IMR-90 (cell line): ENCODE results near the gene FIBIN. TPM values are rescaled to one million over a fixed set of nuclear protein-coding genes. Genes with fewer than 3 reads are reported as not detected.

Experiments used
- ATAC-seq: fragments of 200-7000 bp; cut with Tn5 transposase; 2 replicates; pipeline ENCODE4 v1.9.1; 2020; ENCODE audit warnings: low read depth, mild to moderate bottlenecking, moderate library complexity
- BruUV-seq: library from RNA; stranded (reverse); fragments of 400-500 nt; replicated peaks from 2 replicates; lab custom pipeline; 2021; lab: Mats Ljungman, UMichigan
- CTCF ChIA-PET: fragments of 300-600 bp; formaldehyde crosslinking; extraction: SDS; loops from one replicate; lab custom pipeline; 2021; ENCODE audit warnings: antibody characterized with exemption; lab: Yijun Ruan, JAX
- POLR2A ChIA-PET: fragments of 300-600 bp; sonication (Branson Sonifier 250); formaldehyde crosslinking; loops from one replicate; lab custom pipeline; 2022; ENCODE audit warnings: antibody characterized with exemption; ENCODE audit not compliant: unreplicated experiment; lab: Charles Lee
- DNase-seq: peaks from one replicate; pipeline ENCODE4 v3.0.0; 2013
- H2AFZ ChIP-seq: replicated peaks from 2 replicates; pipeline ENCODE3; 2013; ENCODE audit warnings: low read length, mild to moderate bottlenecking; ENCODE audit not compliant: poor library complexity
- H2AK5ac ChIP-seq: 2 replicates; pipeline ENCODE4 v1.6.1; 2013; ENCODE audit warnings: low read depth, low read length, inconsistent platforms
- H2AK9ac ChIP-seq: replicated peaks from 2 replicates; pipeline ENCODE3; 2013; ENCODE audit warnings: mild to moderate bottlenecking, low read depth, low read length, moderate library complexity; ENCODE audit not compliant: poor library complexity
- H2BK120ac ChIP-seq: 2 replicates; pipeline ENCODE4 v1.6.1; 2013; ENCODE audit warnings: low read depth, low read length, inconsistent platforms
- H2BK15ac ChIP-seq: 3 replicates; pipeline ENCODE4 v1.6.1; 2013; ENCODE audit warnings: low read depth, low read length, inconsistent platforms
- H2BK20ac ChIP-seq: 2 replicates; pipeline ENCODE4 v1.6.1; 2013; ENCODE audit warnings: low read depth, mild to moderate bottlenecking, inconsistent platforms, low read length, moderate library complexity
- H2BK5ac ChIP-seq: 2 replicates; pipeline ENCODE4 v1.6.1; 2013; ENCODE audit warnings: mild to moderate bottlenecking, low read depth, low read length, inconsistent platforms; ENCODE audit not compliant: poor library complexity, severe bottlenecking
- H3K14ac ChIP-seq: replicated peaks from 2 replicates; pipeline ENCODE4 v1.6.1; 2013; ENCODE audit warnings: low read depth, low read length, inconsistent platforms
- H3K18ac ChIP-seq: 2 replicates; pipeline ENCODE4 v1.6.1; 2013; ENCODE audit warnings: low read depth, low read length, control low read depth
- H3K23ac ChIP-seq: 2 replicates; pipeline ENCODE4 v1.6.1; 2013; ENCODE audit warnings: low read depth, low read length, inconsistent platforms
- H3K27ac ChIP-seq: 2 replicates; pipeline ENCODE4 v1.5.1; 2013; ENCODE audit warnings: mild to moderate bottlenecking, control low read depth, low read length; ENCODE audit not compliant: insufficient read depth
- H3K27me3 ChIP-seq: 2 replicates; pipeline ENCODE4 v1.6.1; 2013; ENCODE audit warnings: low read length; ENCODE audit not compliant: control insufficient read depth, insufficient read depth
- H3K36me3 ChIP-seq: 2 replicates; pipeline ENCODE4 v1.6.1; 2013; ENCODE audit warnings: low read length, mixed read lengths; ENCODE audit not compliant: control insufficient read depth, insufficient read depth
- H3K4ac ChIP-seq: 2 replicates; pipeline ENCODE4 v1.6.1; 2013; ENCODE audit warnings: low read depth, low read length, inconsistent platforms
- H3K4me1 ChIP-seq: 2 replicates; pipeline ENCODE4 v1.6.1; 2013; ENCODE audit warnings: low read length, mixed read lengths; ENCODE audit not compliant: control insufficient read depth, insufficient read depth
- H3K4me2 ChIP-seq: 2 replicates; pipeline ENCODE4 v1.6.1; 2013; ENCODE audit warnings: low read depth, mild to moderate bottlenecking, control low read depth, low read length, moderate library complexity
- H3K4me3 ChIP-seq: 2 replicates; pipeline ENCODE4 v1.5.1; 2013; ENCODE audit warnings: low read depth, mild to moderate bottlenecking, control low read depth, low read length, moderate library complexity; ENCODE audit not compliant: insufficient read depth
- H3K56ac ChIP-seq: 2 replicates; pipeline ENCODE4 v1.6.1; 2013; ENCODE audit warnings: low read length, inconsistent platforms; ENCODE audit not compliant: insufficient read depth; ENCODE audit errors: extremely low read depth
- H3K79me1 ChIP-seq, 2 experiments: 2 replicates each; pipeline ENCODE4 v1.6.1; 2013; ENCODE audit warnings: low read length in 2 of 2, inconsistent platforms in 1 of 2, low read depth in 1 of 2
- H3K9ac ChIP-seq: 2 replicates; pipeline ENCODE4 v1.6.1; 2013; ENCODE audit warnings: low read depth, low read length, control low read depth
- H3K9me1 ChIP-seq: 2 replicates; pipeline ENCODE4 v1.6.1; 2013; ENCODE audit warnings: low read length, inconsistent platforms; ENCODE audit not compliant: insufficient read depth
- H3K9me3 ChIP-seq: 2 replicates; pipeline ENCODE4 v1.6.1; 2013; ENCODE audit warnings: low read length; ENCODE audit not compliant: control insufficient read depth, insufficient read depth
- H4K20me1 ChIP-seq: 2 replicates; pipeline ENCODE4 v1.6.1; 2013; ENCODE audit warnings: low read length, inconsistent platforms; ENCODE audit not compliant: insufficient read depth
- H4K5ac ChIP-seq: 2 replicates; pipeline ENCODE4 v1.6.1; 2013; ENCODE audit warnings: mild to moderate bottlenecking, low read depth, low read length, control low read depth
- H4K8ac ChIP-seq, 2 experiments: 2 replicates each; pipeline ENCODE4 v1.6.1; 2013; ENCODE audit warnings: low read depth in 2 of 2, low read length in 2 of 2, control low read depth in 1 of 2, inconsistent platforms in 1 of 2
- H4K91ac ChIP-seq: 2 replicates; pipeline ENCODE4 v1.6.1; 2013; ENCODE audit warnings: low read depth, low read length, inconsistent platforms; ENCODE audit not compliant: insufficient read depth
- BHLHE40 ChIP-seq: fragments of 150-350 bp; IDR thresholded peaks from 2 replicates; pipeline ENCODE4 v1.6.1; 2016; ENCODE audit warnings: mild to moderate bottlenecking, low read depth, low read length
- CHD1 ChIP-seq: IDR thresholded peaks from 2 replicates; pipeline ENCODE4 v1.6.1; 2012; ENCODE audit warnings: low read depth, low read length, improper control_type of control experiment
- MAFK ChIP-seq: IDR thresholded peaks from 2 replicates; pipeline ENCODE4 v1.6.1; 2012; ENCODE audit warnings: low read depth, low read length, improper control_type of control experiment
- MAZ ChIP-seq: IDR thresholded peaks from 2 replicates; pipeline ENCODE4 v1.6.1; 2012; ENCODE audit warnings: low read depth, mild to moderate bottlenecking, low read length, improper control_type of control experiment, moderate library complexity, borderline replicate concordance
- MXI1 ChIP-seq: IDR thresholded peaks from 2 replicates; pipeline ENCODE4 v1.6.1; 2012; ENCODE audit warnings: low read depth, mild to moderate bottlenecking, low read length, moderate library complexity, borderline replicate concordance
- POLR2A ChIP-seq: IDR thresholded peaks from 2 replicates; pipeline ENCODE4 v1.6.1; 2012; ENCODE audit warnings: mild to moderate bottlenecking, low read depth, low read length
- RAD21 ChIP-seq: IDR thresholded peaks from 2 replicates; pipeline ENCODE4 v1.6.1; 2012; ENCODE audit warnings: low read length, improper control_type of control experiment
- RCOR1 ChIP-seq: IDR thresholded peaks from 2 replicates; pipeline ENCODE4 v1.6.1; 2012; ENCODE audit warnings: mild to moderate bottlenecking, low read length, improper control_type of control experiment; ENCODE audit not compliant: insufficient replicate concordance
- RFX5 ChIP-seq: IDR thresholded peaks from 2 replicates; pipeline ENCODE4 v1.8.0; 2012; ENCODE audit warnings: low read depth, mild to moderate bottlenecking, low read length, moderate library complexity
- SMC3 ChIP-seq: fragments of 150-350 bp; IDR thresholded peaks from 2 replicates; pipeline ENCODE4 v1.6.1; 2016; ENCODE audit warnings: low read depth, mild to moderate bottlenecking, antibody characterized with exemption, low read length, moderate library complexity
- WGBS, 2 experiments: methylation state at CpG; one replicate each; pipeline versions ENCODE4 v1.1.5 to v1.1.7; 2013; ENCODE audit warnings: missing lambda C conversion rate in 2 of 2; ENCODE audit not compliant: insufficient read length in 1 of 2; ENCODE audit errors: extremely low coverage in 2 of 2; 5-methylcytosine and 5-hydroxymethylcytosine counted together
- dilution Hi-C: fragments of 300-500 bp; cut with HindIII; formaldehyde crosslinking; loops from one replicate; pipeline ENCODE4 v1.14.3; 2018; ENCODE audit warnings: low sequenced_read_pairs; ENCODE audit not compliant: unreplicated experiment
- in situ Hi-C: fragments of 300-500 bp; cut with MboI; formaldehyde crosslinking; loops from 3 replicates; pipeline ENCODE4 v1.14.3; 2019; ENCODE audit warnings: low sequenced_read_pairs, inconsistent platforms, mixed read lengths
- intact Hi-C: fragments of 100-400 bp; cut with micrococcal nuclease; formaldehyde crosslinking; loops from 2 replicates; pipeline ENCODE4 v1.10.0; 2022
- polyA plus RNA-seq, 3 experiments: library from polyadenylated mRNA; depleted of rRNA; stranded (reverse); fragments of >200 nt; gene quantifications; 2 replicates each; pipeline ENCODE4 v1.2.3, GENCODE V29; 2012; ENCODE audit warnings: low replicate concordance in 1 of 3
- total RNA-seq: library from RNA; depleted of rRNA; stranded (reverse); fragments of >200 nt; gene quantifications from 2 replicates; pipeline ENCODE4 v1.2.3, GENCODE V29; 2012
- TF ChIP-seq, protein P1 (sequence below): conservative IDR thresholded peaks from 2 replicates; pipeline ENCODE4 v1.5.1; 2012; ENCODE audit warnings: mild to moderate bottlenecking, low read depth, low read length, improper control_type of control experiment

FIBIN gene
- total and polyA plus RNA-seq, 2 of the 4 experiments (the other 2 are of a cell fraction), result 5.7 to 6.1 TPM

DNA sequence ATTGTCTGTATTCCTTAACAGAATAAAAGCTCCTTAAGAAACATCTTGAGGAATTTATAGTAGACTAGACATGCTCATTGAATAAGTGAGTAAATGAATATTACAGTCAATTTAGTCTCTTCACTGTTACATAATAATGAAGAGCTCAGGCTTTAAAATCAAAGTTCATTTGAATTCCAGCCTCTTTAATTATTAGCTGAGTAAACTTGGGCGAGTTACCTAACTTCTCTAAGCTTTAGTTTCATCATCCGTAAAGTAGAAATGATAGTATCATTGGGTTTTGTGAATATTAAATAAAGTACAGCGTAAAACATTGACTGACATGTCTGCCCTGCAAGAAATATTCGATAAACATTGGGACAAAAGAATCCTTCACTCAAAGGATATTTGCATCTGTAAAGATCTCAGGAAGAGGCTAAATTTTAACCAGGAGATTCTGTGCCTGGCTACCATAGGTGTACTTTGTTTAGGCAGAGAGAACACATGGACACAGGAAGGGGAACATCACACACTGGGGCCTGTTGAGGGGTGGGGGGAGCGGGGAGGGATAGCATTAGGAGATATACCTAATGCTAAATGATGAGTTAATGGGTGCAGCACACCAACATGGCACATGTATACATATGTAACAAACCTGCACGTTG is 31.5 kb downstream of the FIBIN start:
- H3K4me1 ChIP-seq, result no peaks in the 10 kb centered on the region
- H2BK20ac ChIP-seq, result no peak overlapping the region
- no peak overlapping the region for H2BK5ac ChIP-seq
- no peak overlapping the region for H3K23ac ChIP-seq
- H4K8ac ChIP-seq, result no peak overlapping the region
- ChIA-PET CTCF (no interaction called here), POLR2A (interaction anchor here (0.6 kb wide), 1 partner anchor 246 kb away, joined by 8 read pairs; no protein-coding TSS in a partner anchor)
- DNase-seq (no peak), ATAC-seq (no peak)
- BruUV-seq, result no TSS peak
- no peak overlapping the region for H4K91ac ChIP-seq
- no peak overlapping the region for H3K18ac ChIP-seq
- H2AK9ac ChIP-seq, result no peak overlapping the region
- TF ChIP-seq SMC3 (no peak), RAD21 (no peak), MAZ (no peak), MAFK (no peak), RCOR1 (no peak), MXI1 (no peak), POLR2A (no peak), CHD1 (no peak), BHLHE40 (no peak), RFX5 (no peak)
- TF ChIP-seq, protein P1, sequence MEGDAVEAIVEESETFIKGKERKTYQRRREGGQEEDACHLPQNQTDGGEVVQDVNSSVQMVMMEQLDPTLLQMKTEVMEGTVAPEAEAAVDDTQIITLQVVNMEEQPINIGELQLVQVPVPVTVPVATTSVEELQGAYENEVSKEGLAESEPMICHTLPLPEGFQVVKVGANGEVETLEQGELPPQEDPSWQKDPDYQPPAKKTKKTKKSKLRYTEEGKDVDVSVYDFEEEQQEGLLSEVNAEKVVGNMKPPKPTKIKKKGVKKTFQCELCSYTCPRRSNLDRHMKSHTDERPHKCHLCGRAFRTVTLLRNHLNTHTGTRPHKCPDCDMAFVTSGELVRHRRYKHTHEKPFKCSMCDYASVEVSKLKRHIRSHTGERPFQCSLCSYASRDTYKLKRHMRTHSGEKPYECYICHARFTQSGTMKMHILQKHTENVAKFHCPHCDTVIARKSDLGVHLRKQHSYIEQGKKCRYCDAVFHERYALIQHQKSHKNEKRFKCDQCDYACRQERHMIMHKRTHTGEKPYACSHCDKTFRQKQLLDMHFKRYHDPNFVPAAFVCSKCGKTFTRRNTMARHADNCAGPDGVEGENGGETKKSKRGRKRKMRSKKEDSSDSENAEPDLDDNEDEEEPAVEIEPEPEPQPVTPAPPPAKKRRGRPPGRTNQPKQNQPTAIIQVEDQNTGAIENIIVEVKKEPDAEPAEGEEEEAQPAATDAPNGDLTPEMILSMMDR, result no peak
- H3K9ac ChIP-seq, result no peak overlapping the region
- intact Hi-C loops (no loop called here), dilution Hi-C loops (no loop called here), in situ Hi-C loops (no loop called here)
- no peaks in the 10 kb centered on the region for H3K79me1 ChIP-seq
- H3K9me3 ChIP-seq, result no peaks in the 10 kb centered on the region
- WGBS, 2 experiments, result no CpG with 5 or more reads among the region's 6 CpGs
- H3K27ac ChIP-seq, result no peak overlapping the region
- no peak overlapping the region for H3K4ac ChIP-seq
- no peak overlapping the region for H2AK5ac ChIP-seq
- no peaks in the 10 kb centered on the region for H4K20me1 ChIP-seq
- no peaks in the 10 kb centered on the region for H3K36me3 ChIP-seq
- H4K5ac ChIP-seq, result no peak overlapping the region
- H3K27me3 ChIP-seq, result no peaks in the 10 kb centered on the region
- no peak overlapping the region for H3K56ac ChIP-seq
- no peak overlapping the region for H3K4me3 ChIP-seq
- H3K4me2 ChIP-seq, result no peak overlapping the region
- H2BK15ac ChIP-seq, result no peak overlapping the region
- H2BK120ac ChIP-seq, result no peak overlapping the region
- H3K9me1 ChIP-seq, result no peaks in the 10 kb centered on the region
- H3K14ac ChIP-seq, result no peak overlapping the region
- H2AFZ ChIP-seq, result no peak overlapping the region
